ENCODE measurements around the gene POMGNT1.
A peak's percentile ranks its signal among the peaks of the same experiment; 100 is the strongest.

Gene POMGNT1

DNA sequence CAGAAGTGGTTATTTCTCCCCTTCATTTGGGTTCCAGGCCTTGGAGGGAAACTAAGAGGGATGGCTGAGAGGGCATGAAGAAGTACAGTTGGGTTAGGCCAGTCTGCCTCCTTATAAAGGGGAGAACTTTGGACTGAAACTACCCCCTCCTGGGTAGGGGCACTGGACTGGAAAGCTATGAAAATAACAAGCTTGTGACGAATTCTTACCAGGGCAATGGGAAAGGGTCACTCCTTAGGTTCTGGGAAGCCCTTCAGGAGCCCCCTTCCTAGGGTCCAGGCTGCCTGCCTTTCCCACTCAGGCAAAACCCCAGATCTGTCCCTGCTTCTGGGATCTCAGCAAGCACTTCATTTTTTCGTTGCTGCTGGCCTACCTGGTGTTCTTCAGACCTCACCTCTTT is 12.2 kb downstream of the POMGNT1 start:
- TF ChIP-seq POLR2AphosphoS5 (IDR thresholded peaks at IDR 0.05; ENCODE audit: low read depth, low read length) (no peak), POU2F2 (IDR thresholded peaks at IDR 0.05; ENCODE audit: low read depth, low read length) (no peak), POLR2A (IDR thresholded peaks at IDR 0.05; ENCODE audit: low read depth, low read length) (no peak), TAF1 (IDR thresholded peaks at IDR 0.05; ENCODE audit: low read depth, low read length) (no peak), SPI1 (IDR thresholded peaks at IDR 0.05; ENCODE audit: low read depth, low read length) (no peak), PAX5 (IDR thresholded peaks at IDR 0.05; ENCODE audit: insufficient read depth, low read length, severe bottlenecking) (no peak)
- no peak for DNase-seq (ENCODE audit: insufficient read length, low spot score)
- no peak for FAIRE-seq

- FAIRE-seq: peak; percentile 31
- TF ChIP-seq POLR2A (IDR thresholded peaks at IDR 0.05; ENCODE audit: low read depth, low read length) (no peak), PAX5 (IDR thresholded peaks at IDR 0.05; ENCODE audit: insufficient read depth, low read length, severe bottlenecking) (no peak), TAF1 (IDR thresholded peaks at IDR 0.05; ENCODE audit: low read depth, low read length) (no peak), SPI1 (IDR thresholded peaks at IDR 0.05; ENCODE audit: low read depth, low read length) (no peak), POU2F2 (IDR thresholded peaks at IDR 0.05; ENCODE audit: low read depth, low read length) (no peak), POLR2AphosphoS5 (IDR thresholded peaks at IDR 0.05; ENCODE audit: low read depth, low read length) (no peak)
- DNase-seq (ENCODE audit: insufficient read length, low spot score): no peak
Measured at GRCh38 chr1:46184920-46185658, 13.1 kb downstream of the POMGNT1 start.

GRCh38 chr1:46183926-46184557 is 14.2 kb downstream of the POMGNT1 start:
- FAIRE-seq (peak; percentile 77), DNase-seq (ENCODE audit: insufficient read length, low spot score) (no peak)
- TF ChIP-seq POLR2A (IDR thresholded peaks at IDR 0.05; ENCODE audit: low read depth, low read length) (no peak), SPI1 (IDR thresholded peaks at IDR 0.05; ENCODE audit: low read depth, low read length) (peak; percentile 46; the same call in 1 of the 2 replicates)

DNA sequence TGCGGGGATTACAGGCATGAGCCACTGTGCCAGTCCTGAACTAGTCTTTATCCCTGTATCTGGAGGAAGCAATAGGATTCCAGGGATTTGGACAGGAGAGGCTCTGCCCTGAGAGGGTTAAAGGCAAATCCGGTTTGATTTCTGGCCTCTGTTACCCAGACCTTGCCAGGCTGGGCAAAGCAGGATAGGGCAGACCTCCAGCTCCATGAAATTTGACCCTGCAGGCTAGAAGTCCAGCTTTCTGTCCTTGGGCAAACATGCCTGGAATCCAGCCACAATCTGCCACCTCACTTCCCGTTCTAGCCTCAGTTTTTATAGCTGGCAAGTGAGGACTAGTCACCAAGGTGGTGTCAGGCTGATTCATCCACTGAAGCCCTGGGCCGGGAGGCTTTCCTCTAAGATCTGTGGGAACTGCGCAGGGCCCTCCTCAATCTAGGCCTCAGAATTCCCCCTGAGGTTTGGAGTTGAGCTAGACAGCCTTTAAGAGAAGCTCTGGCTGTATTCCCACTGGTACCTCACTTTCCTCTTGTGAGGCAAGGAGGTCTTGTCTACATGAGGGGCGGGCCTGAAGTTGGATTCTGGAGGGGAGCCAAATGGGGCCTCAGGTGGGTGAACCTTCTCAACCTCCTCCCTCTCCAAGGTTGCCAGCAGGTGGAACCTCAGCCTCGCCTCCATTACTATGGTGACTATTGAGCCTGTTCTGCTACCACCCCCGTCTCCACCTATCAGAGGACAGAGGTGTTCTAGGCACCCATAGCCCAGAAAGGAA is 15.0 kb downstream of the POMGNT1 start:
- no peak for TF ChIP-seq POLR2AphosphoS5 (IDR thresholded peaks at IDR 0.05; ENCODE audit: low read depth, low read length)
- TF ChIP-seq SPI1 (IDR thresholded peaks at IDR 0.05; ENCODE audit: low read depth, low read length): no peak
- TF ChIP-seq POU2F2 (IDR thresholded peaks at IDR 0.05; ENCODE audit: low read depth, low read length): no peak
- TF ChIP-seq PAX5 (IDR thresholded peaks at IDR 0.05; ENCODE audit: insufficient read depth, low read length, severe bottlenecking): no peak
- TF ChIP-seq TAF1 (IDR thresholded peaks at IDR 0.05; ENCODE audit: low read depth, low read length): no peak
- TF ChIP-seq POLR2A (IDR thresholded peaks at IDR 0.05; ENCODE audit: low read depth, low read length): no peak
- DNase-seq (ENCODE audit: insufficient read length, low spot score) (no peak), FAIRE-seq (no peak)

DNA sequence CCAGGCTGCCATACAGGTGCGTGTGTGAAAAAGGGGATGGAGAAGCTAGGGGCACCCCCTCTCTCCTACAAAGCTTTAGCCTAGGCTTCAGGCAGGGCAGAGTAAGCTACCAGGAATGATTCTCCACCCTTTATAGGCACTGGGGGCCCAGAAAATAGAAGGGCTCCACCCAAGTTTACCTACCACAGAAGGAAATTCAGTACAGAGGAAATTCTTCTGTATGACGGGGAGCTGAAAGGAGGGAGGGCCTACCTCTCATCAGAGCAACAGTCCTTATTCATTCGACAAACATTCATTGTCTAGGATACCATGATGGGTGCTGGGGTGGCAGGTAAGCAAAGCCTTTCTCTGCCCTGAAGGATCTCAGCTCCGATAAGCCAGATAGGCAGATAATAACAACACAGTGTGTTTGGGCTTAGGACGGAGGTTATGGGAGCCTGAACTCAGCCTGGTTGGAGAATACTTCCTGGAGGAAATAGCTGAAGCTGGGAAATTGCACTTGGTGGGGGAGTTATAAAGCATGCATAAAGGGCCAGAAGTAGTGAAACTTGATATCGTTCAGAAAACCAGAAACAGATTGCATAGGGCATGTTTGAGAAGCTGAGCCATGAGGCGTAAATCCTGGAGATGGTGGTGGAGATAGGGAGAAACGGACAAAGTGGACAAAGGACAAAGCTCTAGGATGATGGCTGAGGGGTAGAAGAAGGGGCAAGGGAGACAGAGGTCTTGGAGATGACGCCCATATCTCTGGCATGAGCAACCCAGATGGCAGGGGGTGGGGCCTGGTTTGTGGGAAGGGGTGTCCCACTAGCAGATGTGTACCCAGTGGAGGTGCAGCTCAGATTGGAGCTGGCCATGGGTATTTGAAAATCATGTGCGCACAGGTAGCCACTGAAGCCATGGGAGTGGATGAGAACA is 16.6 kb downstream of the POMGNT1 start:
- FAIRE-seq (no peak), DNase-seq (ENCODE audit: insufficient read length, low spot score) (no peak)
- TF ChIP-seq PAX5 (IDR thresholded peaks at IDR 0.05; ENCODE audit: insufficient read depth, low read length, severe bottlenecking) (no peak), POU2F2 (IDR thresholded peaks at IDR 0.05; ENCODE audit: low read depth, low read length) (no peak), TAF1 (IDR thresholded peaks at IDR 0.05; ENCODE audit: low read depth, low read length) (no peak), POLR2AphosphoS5 (IDR thresholded peaks at IDR 0.05; ENCODE audit: low read depth, low read length) (no peak), SPI1 (IDR thresholded peaks at IDR 0.05; ENCODE audit: low read depth, low read length) (no peak), POLR2A (IDR thresholded peaks at IDR 0.05; ENCODE audit: low read depth, low read length) (no peak)

- FAIRE-seq (peak; percentile 38), DNase-seq (ENCODE audit: insufficient read length, low spot score) (no peak)
- TF ChIP-seq SPI1 (IDR thresholded peaks at IDR 0.05; ENCODE audit: low read depth, low read length): no peak
Measured at GRCh38 chr1:46180082-46180616, 18.1 kb downstream of the POMGNT1 start.

- DNase-seq (ENCODE audit: insufficient read length, low spot score) (no peak), FAIRE-seq (peak; percentile 58)
- TF ChIP-seq POLR2A (IDR thresholded peaks at IDR 0.05; ENCODE audit: low read depth, low read length) (no peak), TAF1 (IDR thresholded peaks at IDR 0.05; ENCODE audit: low read depth, low read length) (no peak), POU2F2 (IDR thresholded peaks at IDR 0.05; ENCODE audit: low read depth, low read length) (no peak), PAX5 (IDR thresholded peaks at IDR 0.05; ENCODE audit: insufficient read depth, low read length, severe bottlenecking) (no peak), POLR2AphosphoS5 (IDR thresholded peaks at IDR 0.05; ENCODE audit: low read depth, low read length) (no peak), SPI1 (IDR thresholded peaks at IDR 0.05; ENCODE audit: low read depth, low read length) (no peak)
Measured at GRCh38 chr1:46179138-46180081, 18.8 kb downstream of the POMGNT1 start.

GRCh38 chr1:46176211-46176865 is 21.9 kb downstream of the POMGNT1 start, which contains the start of gene P3R3URF:
Gene P3R3URF (minus strand): TSS chr1:46176488. CDS start chr1:46176471, 17 bp downstream.
- TF ChIP-seq POLR2A (IDR thresholded peaks at IDR 0.05; ENCODE audit: low read depth, low read length): no peak
- no peak for TF ChIP-seq POLR2AphosphoS5 (IDR thresholded peaks at IDR 0.05; ENCODE audit: low read depth, low read length)
- TF ChIP-seq TAF1 (IDR thresholded peaks at IDR 0.05; ENCODE audit: low read depth, low read length): no peak
- TF ChIP-seq POU2F2 (IDR thresholded peaks at IDR 0.05; ENCODE audit: low read depth, low read length): no peak
- TF ChIP-seq PAX5 (IDR thresholded peaks at IDR 0.05; ENCODE audit: insufficient read depth, low read length, severe bottlenecking): no peak
- no peak for TF ChIP-seq SPI1 (IDR thresholded peaks at IDR 0.05; ENCODE audit: low read depth, low read length)
- no peak for FAIRE-seq
- DNase-seq (ENCODE audit: insufficient read length, low spot score): no peak
